Esophagus muscularis mucosa (tissue), 4 donors: ENCODE measurements around the gene TMEM108. TPM values are rescaled to one million over a fixed set of nuclear protein-coding genes. Genes with fewer than 3 reads are reported as not detected.

Experiments
- DNase-seq: peaks from one replicate; pipeline ENCODE4 v3.0.0-alpha.2; 2017; ENCODE audit errors: extremely low spot score
- H3K27ac ChIP-seq, 4 donors: fragments of 200-600 bp; sonication (generic); replicated peaks in 1 of 4; 1 replicate in 3 of 4; 2 replicates in 1 of 4; pipeline ENCODE4 v1.5.1; 2016 to 2019; ENCODE audit warnings: mild to moderate bottlenecking in 1 of 4
- H3K27me3 ChIP-seq, 4 donors: fragments of 200-600 bp; sonication (generic); one replicate each; pipeline versions ENCODE4 v1.5.1 to v1.6.0; 2016 to 2019
- H3K36me3 ChIP-seq, 4 donors: fragments of 200-600 bp; sonication (generic); one replicate each; pipeline ENCODE4 v1.5.1; 2016 to 2019
- H3K4me1 ChIP-seq, 4 donors: fragments of 200-600 bp; sonication (generic); one replicate each; pipeline ENCODE4 v1.5.1; 2016 to 2019
- H3K4me3 ChIP-seq, 4 donors: fragments of 200-600 bp; sonication (generic); 1 replicate in 2 of 4; 2 replicates in 2 of 4; pipeline ENCODE4 v1.5.1; 2016 to 2019; ENCODE audit warnings: mild to moderate bottlenecking in 4 of 4, moderate library complexity in 1 of 4
- H3K9me3 ChIP-seq, 4 donors: fragments of 200-600 bp; sonication (generic); 1 replicate in 3 of 4; 2 replicates in 1 of 4; pipeline ENCODE4 v1.5.1; 2016 to 2019
- CTCF ChIP-seq, 3 experiments: fragments of 200-600 bp in 2 of 3; fragments of 450-650 bp in 1 of 3; sonication (generic) in 2 of 3; IDR thresholded peaks; one replicate each; pipeline ENCODE4 v1.5.1; 2017 to 2019; ENCODE audit warnings: antibody characterized with exemption in 3 of 3, mild to moderate bottlenecking in 2 of 3, moderate library complexity in 1 of 3
- EP300 ChIP-seq: sonication (generic); formaldehyde crosslinking; IDR thresholded peaks from one replicate; pipeline ENCODE4 v1.6.1; 2017; ENCODE audit warnings: antibody characterized with exemption
- POLR2A ChIP-seq: fragments of 450-650 bp; IDR thresholded peaks from one replicate; pipeline ENCODE4 v1.6.1; 2017; ENCODE audit warnings: antibody characterized with exemption, moderate library complexity, mild to moderate bottlenecking, low read depth
- POLR2AphosphoS5 ChIP-seq, 2 donors: sonication (generic); formaldehyde crosslinking; IDR thresholded peaks; one replicate each; pipeline ENCODE4 v1.6.1; 2017; ENCODE audit warnings: antibody characterized with exemption in 2 of 2
- WGBS: methylation state at CpG from one replicate; pipeline ENCODE4 v1.1.5; 2018; 5-methylcytosine and 5-hydroxymethylcytosine counted together
- intact Hi-C: fragments of 100-400 bp; cut with DNase I; formaldehyde crosslinking; loops from one replicate; pipeline ENCODE4 v1.15.1; 2023
- total RNA-seq, 4 donors: library from RNA; depleted of rRNA; stranded (reverse); fragments of >200 nt; gene quantifications; one replicate each; pipeline versions ENCODE4 v1.1.0 to v1.2.1, GENCODE V29; 2016

Gene TMEM108
- total RNA-seq, 4 donors from 2014 or later, result 8.6 to 12.1 (median 11.2) TPM

GRCh38 chr3:133197619-133198018 is 159.4 kb downstream of the TMEM108 start:
- no peak for DNase-seq
- intact Hi-C loops, result no loop called here
- TF ChIP-seq POLR2A, result no peak
- no peak for TF ChIP-seq POLR2AphosphoS5 (IDR thresholded peaks at IDR 0.05)
- TF ChIP-seq EP300, result no peak
- no peak for TF ChIP-seq CTCF (IDR thresholded peaks at IDR 0.05)
- Histone ChIP-seq H3K27ac (no peak overlapping the region), H3K9me3 (peaks cover 0 to 13% (median 10%) of the 10 kb centered on the region in 4 donors), H3K4me1 (no peaks in the 10 kb centered on the region), H3K27me3 (no peaks in the 10 kb centered on the region), H3K36me3 (no peaks in the 10 kb centered on the region), H3K4me3 (no peak overlapping the region)
- 100% methylated on average over 1 of the region's 1 CpG for WGBS

- no peak overlapping the region for H3K27ac ChIP-seq
- no peak for DNase-seq
- H3K27me3 ChIP-seq, result no peaks in the 10 kb centered on the region
- WGBS, result 81% methylated on average over 5 of the region's 5 CpGs
- no peaks in the 10 kb centered on the region for H3K36me3 ChIP-seq
- TF ChIP-seq POLR2AphosphoS5 (IDR thresholded peaks at IDR 0.05) (no peak), CTCF (IDR thresholded peaks at IDR 0.05) (no peak)
- no peaks in the 10 kb centered on the region for H3K9me3 ChIP-seq
- intact Hi-C loops, result no loop called here
- H3K4me1 ChIP-seq, result peaks cover 0 to 22% (median 19%) of the 10 kb centered on the region in 4 donors
- H3K4me3 ChIP-seq, result no peak overlapping the region
Observed at GRCh38 chr3:133206921-133207320, 168.7 kb downstream of the TMEM108 start.

GRCh38 chr3:133208184-133208583 is 170.0 kb downstream of the TMEM108 start:
- Histone ChIP-seq H3K36me3 (no peaks in the 10 kb centered on the region), H3K9me3 (no peaks in the 10 kb centered on the region), H3K27me3 (no peaks in the 10 kb centered on the region), H3K4me3 (no peak overlapping the region), H3K27ac (no peak overlapping the region), H3K4me1 (peaks cover 0 to 23% (median 21%) of the 10 kb centered on the region in 4 donors)
- 92% methylated on average over 1 of the region's 1 CpG for WGBS
- TF ChIP-seq POLR2AphosphoS5 (IDR thresholded peaks at IDR 0.05) (no peak), CTCF (IDR thresholded peaks at IDR 0.05) (no peak), EP300 (no peak), POLR2A (no peak)
- intact Hi-C loops, result no loop called here
- no peak for DNase-seq

- Histone ChIP-seq H3K36me3 (no peaks in the 10 kb centered on the region), H3K9me3 (no peaks in the 10 kb centered on the region), H3K4me1 (peaks cover 0 to 31% (median 22%) of the 10 kb centered on the region in 4 donors), H3K27ac (no peak overlapping the region), H3K4me3 (no peak overlapping the region), H3K27me3 (no peaks in the 10 kb centered on the region)
- no peak for TF ChIP-seq POLR2AphosphoS5 (IDR thresholded peaks at IDR 0.05)
- TF ChIP-seq CTCF (IDR thresholded peaks at IDR 0.05), result no peak
- TF ChIP-seq POLR2A, result no peak
- TF ChIP-seq EP300, result no peak
- 55% methylated on average over 1 of the region's 1 CpG for WGBS
- DNase-seq, result no peak
- intact Hi-C loops, result no loop called here
Observed at GRCh38 chr3:133209871-133210550, 171.8 kb downstream of the TMEM108 start.

- Histone ChIP-seq H3K4me1 (peaks cover 0 to 31% (median 22%) of the 10 kb centered on the region in 4 donors), H3K36me3 (no peaks in the 10 kb centered on the region), H3K9me3 (no peaks in the 10 kb centered on the region), H3K27ac (no peak overlapping the region), H3K27me3 (no peaks in the 10 kb centered on the region), H3K4me3 (no peak overlapping the region)
- 42% methylated on average over 4 of the region's 4 CpGs for WGBS
- intact Hi-C loops, result no loop called here
- DNase-seq, result no peak
- TF ChIP-seq POLR2A, result no peak
- TF ChIP-seq CTCF (IDR thresholded peaks at IDR 0.05), result no peak
- TF ChIP-seq EP300, result no peak
- TF ChIP-seq POLR2AphosphoS5 (IDR thresholded peaks at IDR 0.05), result no peak
Observed at GRCh38 chr3:133210656-133211055, 172.5 kb downstream of the TMEM108 start.
